ENCODE results near the gene NR1H2. TPM values are rescaled to one million over a fixed set of nuclear protein-coding genes. Genes with fewer than 3 reads are reported as not detected.
A peak's percentile ranks its signal among the peaks of the same experiment; 100 is the strongest.

NR1H2 gene
- total and polyA plus RNA-seq, 2 donors (not counting 1 experiment from before 2014, with no cell fraction given): 30.3 to 82.4 TPM

GRCh38 chr19:50431343-50432220 is 55.3 kb downstream of the NR1H2 start:
- Histone ChIP-seq H2AFZ (ENCODE audit: low read length) (peak overlapping the region; percentile 96), H3K36me3 (ENCODE audit: control insufficient read depth, insufficient read depth, low read length) (no peaks in the 10 kb centered on the region), H3K4me3 (replicated peaks in 1 of 4; ENCODE audit: control extremely low read depth in 1 of 4, insufficient read depth in 1 of 4, low read depth in 3 of 4, low read length in 4 of 4) (peak overlapping the region; percentile 43 to 64 (median 55)), H3K79me2 (ENCODE audit: control insufficient read depth, insufficient read depth, low read length) (no peaks in the 10 kb centered on the region), H3K27ac (ENCODE audit: insufficient read depth, low read length) (no peak overlapping the region), H3K4me1 (ENCODE audit: control insufficient read depth, extremely low read depth, insufficient read depth, low read length) (no peaks in the 10 kb centered on the region), H4K20me1 (ENCODE audit: control insufficient read depth, extremely low read depth, insufficient read depth, low read length) (no peaks in the 10 kb centered on the region), H3K9ac (ENCODE audit: insufficient read depth, low read length) (peak overlapping the region; percentile 43), H3K27me3 (ENCODE audit: control insufficient read depth, insufficient read depth, low read length) (peaks cover 22% of the 10 kb centered on the region), H3K9me3 (ENCODE audit: control insufficient read depth, insufficient read depth, low read depth, low read length) (no peaks in the 10 kb centered on the region), H3K4me2 (ENCODE audit: extremely low read depth, insufficient read depth, low read length) (peak overlapping the region; percentile 96)
- peak; percentile 53 to 63 for DNase-seq (ENCODE audit: low read depth in 2 of 2)
- peak; percentile 43 for TF ChIP-seq EZH2 (IDR thresholded peaks at IDR 0.05; ENCODE audit: low read length, missing control alignments)
- TF ChIP-seq CTCF (conservative IDR thresholded peaks at IDR 0.05 in 1 of 2, IDR thresholded peaks at IDR 0.05 in 1 of 2; ENCODE audit: low read depth in 1 of 2, low read length in 2 of 2): no peak

GRCh38 chr19:50432221-50433028 is 56.2 kb downstream of the NR1H2 start, which contains the start of gene MYBPC2:
Gene MYBPC2 (plus strand): TSS chr19:50432892. CDS start chr19:50432954, 62 bp downstream.
- no peak within 1 kb of the TSS for H3K27ac ChIP-seq (ENCODE audit: insufficient read depth, low read length)
- TF ChIP-seq EZH2 (IDR thresholded peaks at IDR 0.05; ENCODE audit: low read length, missing control alignments) (peak; percentile 31), CTCF (conservative IDR thresholded peaks at IDR 0.05 in 1 of 2, IDR thresholded peaks at IDR 0.05 in 1 of 2; ENCODE audit: low read depth in 1 of 2, low read length in 2 of 2) (no peak)
- no peaks in the 10 kb centered on the region for H3K9me3 ChIP-seq (ENCODE audit: control insufficient read depth, insufficient read depth, low read depth, low read length)
- H3K27me3 ChIP-seq (ENCODE audit: control insufficient read depth, insufficient read depth, low read length): peaks cover 22% of the 10 kb centered on the region
- H3K4me1 ChIP-seq (ENCODE audit: control insufficient read depth, extremely low read depth, insufficient read depth, low read length): no peaks in the 10 kb centered on the region
- H3K4me3 ChIP-seq (replicated peaks in 1 of 4; ENCODE audit: control extremely low read depth in 1 of 4, insufficient read depth in 1 of 4, low read depth in 3 of 4, low read length in 4 of 4): peak within 1 kb of the TSS; percentile 43 to 64 (median 55)
- DNase-seq (ENCODE audit: low read depth in 2 of 2): peak in 1 of 2 donors; percentile 10
- H3K9ac ChIP-seq (ENCODE audit: insufficient read depth, low read length): no peak within 1 kb of the TSS
- peak within 1 kb of the TSS; percentile 71 for H2AFZ ChIP-seq (ENCODE audit: low read length)
- H3K79me2 ChIP-seq (ENCODE audit: control insufficient read depth, insufficient read depth, low read length): no peaks in the 10 kb centered on the region
- peak within 1 kb of the TSS; percentile 96 for H3K4me2 ChIP-seq (ENCODE audit: extremely low read depth, insufficient read depth, low read length)
- no peaks in the 10 kb centered on the region for H3K36me3 ChIP-seq (ENCODE audit: control insufficient read depth, insufficient read depth, low read length)
- no peaks in the 10 kb centered on the region for H4K20me1 ChIP-seq (ENCODE audit: control insufficient read depth, extremely low read depth, insufficient read depth, low read length)

Other genes starting within 250 kb of the NR1H2 start
- not detected in 2 replicates for gene IZUMO2, start 213.2 kb upstream of the NR1H2 start, total RNA-seq
- gene IZUMO2, start 213.2 kb upstream of the NR1H2 start, polyA plus RNA-seq: not detected in 2 replicates
- gene MYH14, start 172.8 kb upstream of the NR1H2 start, total RNA-seq: not detected in 2 replicates
- gene MYH14, start 172.8 kb upstream of the NR1H2 start, polyA plus RNA-seq: not detected in 2 replicates
- gene KCNC3, start 47.1 kb upstream of the NR1H2 start, total RNA-seq: under 0.01 TPM in 1 of 2 replicates, not detected in the other
- 0.01 TPM in 2 replicates for gene KCNC3, start 47.1 kb upstream of the NR1H2 start, polyA plus RNA-seq
- under 0.01 and 0.17 TPM in 2 replicates for gene NAPSA, start 10.8 kb upstream of the NR1H2 start, total RNA-seq
- gene NAPSA, start 10.8 kb upstream of the NR1H2 start, polyA plus RNA-seq: 0.03 and 0.15 TPM in 2 replicates
- gene POLD1, start 7.9 kb downstream of the NR1H2 start, total RNA-seq: 16.4 and 23.6 TPM in 2 replicates
- gene POLD1, start 7.9 kb downstream of the NR1H2 start, polyA plus RNA-seq: 4.0 and 10.1 TPM in 2 replicates
- under 0.01 TPM in 1 of 2 replicates, not detected in the other for gene SPIB, start 42.5 kb downstream of the NR1H2 start, total RNA-seq
- gene SPIB, start 42.5 kb downstream of the NR1H2 start, polyA plus RNA-seq: not detected in 2 replicates
- under 0.01 and 0.26 TPM in 2 replicates for gene MYBPC2, start 56.4 kb downstream of the NR1H2 start, total RNA-seq
- 0.02 TPM in 1 of 2 replicates, not detected in the other for gene MYBPC2, start 56.4 kb downstream of the NR1H2 start, polyA plus RNA-seq
- 24.1 and 40.8 TPM in 2 replicates for gene EMC10, start 100.0 kb downstream of the NR1H2 start, total RNA-seq
- 37.5 and 42.7 TPM in 2 replicates for gene EMC10, start 100.0 kb downstream of the NR1H2 start, polyA plus RNA-seq
- 0.51 and 0.66 TPM in 2 replicates for gene GARIN5A, start 100.4 kb downstream of the NR1H2 start, total RNA-seq
- gene GARIN5A, start 100.4 kb downstream of the NR1H2 start, polyA plus RNA-seq: 0.11 and 0.24 TPM in 2 replicates
- gene JOSD2, start 134.7 kb downstream of the NR1H2 start, total RNA-seq: 38.3 and 48.6 TPM in 2 replicates
- gene JOSD2, start 134.7 kb downstream of the NR1H2 start, polyA plus RNA-seq: 16.3 and 17.3 TPM in 2 replicates
- gene ASPDH, start 137.5 kb downstream of the NR1H2 start, total RNA-seq: not detected in 2 replicates
- not detected in 2 replicates for gene ASPDH, start 137.5 kb downstream of the NR1H2 start, polyA plus RNA-seq
- 0.17 and 0.26 TPM in 2 replicates for gene LRRC4B, start 192.0 kb downstream of the NR1H2 start, total RNA-seq
- 0.02 TPM in 2 replicates for gene LRRC4B, start 192.0 kb downstream of the NR1H2 start, polyA plus RNA-seq